Measurements from ENCODE around the gene CD81.

DNA sequence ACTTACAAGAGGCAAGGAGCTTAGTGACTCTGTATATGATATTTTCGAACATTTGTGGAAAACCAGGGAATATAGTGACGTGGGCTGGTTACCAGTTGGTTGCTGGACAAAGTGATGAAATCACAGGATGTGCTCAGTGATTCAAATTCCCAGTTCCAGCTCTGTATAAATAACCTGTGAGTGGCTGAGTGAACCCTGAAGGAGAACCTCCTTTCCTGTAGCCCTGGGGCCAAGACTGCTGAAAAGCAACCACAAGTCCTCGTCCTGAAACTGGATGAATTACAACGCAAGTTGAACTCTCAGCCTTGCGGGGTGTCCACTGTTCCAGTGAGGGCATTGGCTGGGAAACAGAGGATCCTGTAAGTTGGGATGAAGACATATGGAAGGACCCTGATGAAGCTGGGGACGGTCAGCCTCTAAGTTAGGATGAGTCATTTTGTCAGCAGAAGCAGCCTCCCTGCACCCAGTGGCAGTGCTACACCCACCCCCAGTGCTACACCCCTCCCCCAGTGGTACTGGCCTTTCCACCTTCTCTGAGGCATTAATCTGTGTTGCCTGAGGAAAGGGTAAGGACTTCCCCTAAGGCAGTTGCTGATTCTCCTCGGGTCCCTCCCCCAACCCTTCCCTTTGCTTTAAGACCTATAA, 22.0 kb upstream of the CD81 start:
- TF ChIP-seq CEBPB (tag; IDR thresholded peaks at IDR 0.05) (no peak), EZH2 (IDR thresholded peaks at IDR 0.05; ENCODE audit: borderline replicate concordance, low read depth, low read length) (no peak)
- TF ChIP-seq, protein P1, sequence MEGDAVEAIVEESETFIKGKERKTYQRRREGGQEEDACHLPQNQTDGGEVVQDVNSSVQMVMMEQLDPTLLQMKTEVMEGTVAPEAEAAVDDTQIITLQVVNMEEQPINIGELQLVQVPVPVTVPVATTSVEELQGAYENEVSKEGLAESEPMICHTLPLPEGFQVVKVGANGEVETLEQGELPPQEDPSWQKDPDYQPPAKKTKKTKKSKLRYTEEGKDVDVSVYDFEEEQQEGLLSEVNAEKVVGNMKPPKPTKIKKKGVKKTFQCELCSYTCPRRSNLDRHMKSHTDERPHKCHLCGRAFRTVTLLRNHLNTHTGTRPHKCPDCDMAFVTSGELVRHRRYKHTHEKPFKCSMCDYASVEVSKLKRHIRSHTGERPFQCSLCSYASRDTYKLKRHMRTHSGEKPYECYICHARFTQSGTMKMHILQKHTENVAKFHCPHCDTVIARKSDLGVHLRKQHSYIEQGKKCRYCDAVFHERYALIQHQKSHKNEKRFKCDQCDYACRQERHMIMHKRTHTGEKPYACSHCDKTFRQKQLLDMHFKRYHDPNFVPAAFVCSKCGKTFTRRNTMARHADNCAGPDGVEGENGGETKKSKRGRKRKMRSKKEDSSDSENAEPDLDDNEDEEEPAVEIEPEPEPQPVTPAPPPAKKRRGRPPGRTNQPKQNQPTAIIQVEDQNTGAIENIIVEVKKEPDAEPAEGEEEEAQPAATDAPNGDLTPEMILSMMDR (IDR thresholded peaks at IDR 0.05 in 2 of 3, conservative IDR thresholded peaks at IDR 0.05 in 1 of 3; ENCODE audit: insufficient read depth in 2 of 3, low read depth in 1 of 3, low read length in 3 of 3): no peak
